HG03469 (cell line): ENCODE results near the gene PATJ.
"Not testable (repeated sequence)": the region's sequence is repeated elsewhere in the genome, so short reads cannot be mapped to it uniquely, and the experiment has no call there.

ENCODE experiments used
- ATAC-seq: cut with Tn5 transposase; IDR thresholded peaks from one replicate; pipeline ENCODE4 v1.9.1; 2021; ENCODE audit warnings: mild to moderate bottlenecking, moderate library complexity, moderate number of reproducible peaks; ENCODE audit not compliant: unreplicated experiment

PATJ gene

DNA sequence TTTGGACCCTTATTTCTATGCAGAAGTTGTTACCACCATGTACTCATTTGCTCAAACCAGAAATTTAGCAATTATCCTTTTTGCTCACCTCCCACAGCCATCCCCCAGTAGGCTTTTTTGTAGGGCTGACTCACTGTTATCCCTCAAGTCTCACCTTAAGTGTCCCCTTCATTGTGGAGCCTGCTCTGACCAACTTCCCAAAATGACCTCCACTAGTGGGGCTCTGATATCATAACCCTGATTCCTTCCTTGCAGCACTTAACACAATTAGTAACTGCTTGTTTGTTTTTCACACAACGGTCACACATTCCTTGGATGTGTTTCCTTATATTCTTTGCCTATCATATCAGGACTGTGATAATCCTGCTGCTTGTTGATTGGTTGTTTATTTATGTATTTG, 76.7 kb downstream of the PATJ start:
- no peak for ATAC-seq

- no peak for ATAC-seq
Measured at GRCh38 chr1:61819421-61819820, 77.1 kb downstream of the PATJ start.

DNA sequence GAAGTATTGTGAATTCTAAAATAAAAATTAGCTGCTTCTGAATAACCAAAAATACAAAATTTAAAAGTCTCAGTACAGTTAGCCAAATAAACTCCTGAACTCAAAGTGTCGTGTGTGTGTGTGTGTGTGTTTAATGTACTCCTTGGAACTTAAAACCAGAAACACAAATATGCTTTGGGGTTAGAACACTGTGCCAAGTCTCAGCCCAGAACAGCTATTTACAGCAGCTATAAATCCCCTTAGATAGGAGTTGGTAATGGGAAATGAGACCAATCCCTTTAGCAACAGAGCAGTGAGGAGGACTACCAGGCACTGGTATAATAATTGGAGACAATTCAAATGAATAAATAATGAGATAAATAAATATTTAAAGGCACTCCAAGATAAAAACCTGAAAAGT, 83.1 kb downstream of the PATJ start:
- no peak for ATAC-seq

DNA sequence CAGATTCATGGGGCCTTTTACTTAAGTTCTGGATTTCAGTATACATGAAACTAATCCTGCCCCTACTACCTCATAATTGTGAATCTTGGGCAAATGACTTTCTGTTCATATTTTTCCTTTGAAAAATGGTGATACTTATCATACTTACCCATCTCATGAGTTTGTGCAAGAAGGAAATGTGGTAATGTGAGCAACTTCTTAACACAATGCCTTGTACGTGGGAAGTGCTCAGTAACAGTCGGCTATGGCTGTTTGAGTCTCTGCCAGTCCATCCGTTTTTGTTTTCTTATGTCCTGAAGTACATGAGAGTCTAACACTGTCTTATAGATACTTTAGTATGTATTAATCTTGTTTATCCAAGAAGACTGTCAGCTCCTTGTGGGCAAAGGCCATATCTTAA, 86.5 kb downstream of the PATJ start:
- ATAC-seq, result no peak

DNA sequence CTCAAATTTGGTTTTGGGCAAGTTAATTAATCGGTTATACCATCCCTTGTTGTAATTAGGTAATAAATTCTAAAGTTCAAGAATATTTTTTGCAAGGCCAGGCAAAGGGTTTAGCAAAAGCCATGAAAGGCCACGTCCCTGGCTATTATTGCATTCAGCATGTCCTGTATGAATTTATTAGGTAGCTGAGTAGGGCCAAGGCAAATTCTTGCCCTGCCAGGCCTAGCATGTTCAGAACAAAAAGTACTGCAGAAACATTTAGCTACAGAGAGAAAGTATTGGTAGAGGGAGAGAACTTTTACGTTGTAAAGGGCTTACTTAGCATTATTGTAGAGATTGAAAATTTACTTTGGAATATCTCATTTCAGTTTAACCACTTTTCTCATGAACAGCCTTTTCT, 94.4 kb downstream of the PATJ start:
- no peak for ATAC-seq

DNA sequence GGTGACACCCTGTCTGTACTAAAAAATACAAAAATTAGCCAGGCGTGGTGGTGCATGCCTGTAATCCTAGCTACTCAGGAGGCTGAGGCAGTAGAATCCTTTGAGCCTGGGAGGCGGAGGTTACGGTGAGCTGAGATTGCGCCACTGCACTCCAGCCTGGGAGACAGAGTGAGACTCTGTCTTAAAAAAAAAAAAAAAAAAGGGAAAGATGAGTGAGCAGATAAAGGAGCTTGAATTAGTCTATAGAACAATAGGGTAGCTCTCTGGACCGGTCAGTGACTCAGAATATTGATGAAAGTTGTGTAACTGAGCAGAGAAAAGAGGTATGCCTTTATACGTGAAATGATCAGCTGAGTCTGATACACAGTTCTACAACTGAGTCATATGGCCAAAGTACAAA, 95.3 kb downstream of the PATJ start:
- not testable (repeated sequence) for ATAC-seq

- no peak for ATAC-seq
Measured at GRCh38 chr1:61839679-61840078, 97.4 kb downstream of the PATJ start.

- no peak for ATAC-seq
Measured at GRCh38 chr1:61842036-61842435, 99.8 kb downstream of the PATJ start.

DNA sequence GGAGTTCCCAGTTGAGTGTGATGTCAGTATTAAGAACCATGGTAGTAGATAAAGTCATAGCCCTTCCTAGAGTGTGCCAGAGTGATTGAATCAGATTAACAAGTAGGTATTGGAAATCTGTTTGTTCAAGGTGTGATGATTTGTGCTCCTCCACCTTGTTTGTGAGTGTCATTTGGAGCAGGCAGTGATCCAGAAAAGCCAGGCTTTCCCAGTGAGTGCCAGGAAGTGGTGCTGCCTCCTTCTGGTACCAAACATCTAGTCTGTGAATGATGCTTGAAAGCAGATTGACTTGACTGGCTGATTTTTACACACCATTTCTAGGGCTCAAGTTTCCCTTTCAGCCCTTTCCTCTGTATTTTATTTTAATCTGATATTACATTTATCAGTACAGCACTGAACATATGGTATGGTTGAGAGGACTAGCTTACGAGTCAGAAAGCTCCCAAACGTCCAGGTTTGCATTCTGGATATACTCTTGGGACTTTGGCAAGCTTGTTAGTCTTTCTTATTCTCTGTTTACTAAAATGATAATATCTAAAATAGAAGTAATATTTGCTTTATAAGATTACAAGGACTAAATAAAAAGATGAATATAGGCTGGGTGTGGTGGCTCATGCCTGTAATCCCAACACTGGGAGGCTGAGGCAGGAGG, 100.7 kb downstream of the PATJ start:
- ATAC-seq, result no peak

- ATAC-seq, result no peak
Measured at GRCh38 chr1:61844006-61844405, 101.7 kb downstream of the PATJ start.

DNA sequence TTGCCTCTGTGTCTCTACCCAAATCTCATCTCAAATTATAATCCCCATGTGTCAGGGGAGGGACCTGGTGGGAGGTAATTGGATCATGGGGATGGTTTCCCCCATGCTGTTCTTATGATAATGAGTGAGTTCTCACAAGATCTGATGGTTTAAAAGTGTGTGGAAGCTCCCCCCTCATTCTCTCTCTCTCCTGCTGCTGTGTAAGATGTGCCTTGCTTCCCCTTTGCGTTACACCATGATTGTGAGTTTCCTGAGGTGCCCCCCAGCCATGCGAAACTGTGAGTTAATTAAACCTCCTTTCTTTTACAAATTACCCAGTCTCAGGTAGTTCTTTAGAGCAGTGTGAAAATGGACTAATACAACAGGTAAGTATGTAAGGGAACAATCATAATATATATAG, 102.4 kb downstream of the PATJ start:
- ATAC-seq, result not testable (repeated sequence)

- no peak for ATAC-seq
Measured at GRCh38 chr1:61851235-61851634, 109.0 kb downstream of the PATJ start.

DNA sequence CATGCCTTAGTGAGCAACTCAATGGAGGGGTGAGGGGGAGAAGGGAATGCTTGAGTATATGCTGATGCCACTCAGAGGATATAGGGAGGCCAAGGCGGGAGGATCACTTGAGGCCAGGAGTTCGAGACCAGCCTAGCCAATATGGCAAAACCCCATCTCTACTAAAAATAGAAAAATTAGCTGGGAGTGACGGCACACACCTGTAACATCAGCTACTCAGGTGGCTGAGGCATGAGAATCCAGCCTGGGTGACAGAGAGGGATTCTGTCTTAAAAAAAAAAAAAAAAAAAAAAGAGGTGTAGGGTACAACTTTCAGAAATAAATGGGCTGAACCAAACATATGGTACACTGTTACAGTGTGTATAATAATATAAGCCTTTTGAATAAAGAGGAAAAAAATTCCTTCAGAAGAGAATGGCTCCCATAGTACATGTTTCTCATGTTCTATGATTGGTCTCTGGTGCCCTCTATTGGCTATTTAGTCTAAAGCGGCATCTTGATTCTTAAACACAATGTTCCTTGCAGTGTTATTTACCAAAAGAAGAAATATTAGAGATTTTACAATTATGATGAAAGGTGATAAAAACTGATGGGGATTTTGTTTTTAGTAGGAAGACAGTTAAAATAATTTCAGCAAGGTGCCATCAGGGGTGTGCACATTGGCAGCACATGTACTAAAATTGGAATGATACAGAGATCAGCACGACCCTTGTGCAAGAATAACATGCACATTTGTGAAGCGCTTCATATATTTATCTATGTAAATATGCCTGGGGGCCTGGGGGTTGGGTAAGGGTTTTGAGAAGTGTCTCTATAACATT, 109.8 kb downstream of the PATJ start:
- no peak for ATAC-seq

DNA sequence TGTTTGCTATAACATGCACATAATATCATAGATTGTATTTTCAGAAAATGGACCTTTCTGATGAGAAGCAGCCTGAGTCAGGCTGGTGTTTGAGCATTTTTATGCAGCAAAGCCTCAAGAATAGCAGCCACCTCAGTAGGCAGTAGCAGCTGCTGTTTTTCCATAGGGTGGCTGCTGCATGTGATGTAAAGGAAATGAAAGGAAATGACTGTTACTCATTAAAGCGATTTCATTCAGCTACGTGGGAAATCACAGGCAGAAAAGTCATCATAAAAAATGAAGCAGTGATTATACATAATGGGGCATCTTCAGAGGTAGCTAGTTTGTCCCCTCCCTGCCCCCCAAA, 110.4 kb downstream of the PATJ start:
- no peak for ATAC-seq

DNA sequence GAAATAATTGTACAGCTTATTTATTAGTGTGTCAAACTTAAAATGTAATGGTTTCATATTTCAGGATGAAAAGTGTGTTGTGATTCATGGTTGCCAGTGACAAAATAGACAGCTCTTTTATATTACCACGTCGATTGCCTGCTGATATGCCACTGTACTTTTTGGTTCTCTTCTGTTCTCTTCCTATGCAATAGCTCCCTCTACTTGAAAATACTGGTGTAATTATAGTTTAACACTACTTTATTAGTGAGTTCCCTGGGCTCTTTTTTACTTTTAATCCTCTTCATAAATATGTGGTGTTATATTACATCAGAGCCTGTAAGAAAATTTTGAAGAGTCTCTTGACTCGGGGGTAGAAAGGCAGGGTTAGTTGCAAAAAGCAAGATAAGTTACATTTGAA, 111.3 kb downstream of the PATJ start:
- no peak for ATAC-seq

DNA sequence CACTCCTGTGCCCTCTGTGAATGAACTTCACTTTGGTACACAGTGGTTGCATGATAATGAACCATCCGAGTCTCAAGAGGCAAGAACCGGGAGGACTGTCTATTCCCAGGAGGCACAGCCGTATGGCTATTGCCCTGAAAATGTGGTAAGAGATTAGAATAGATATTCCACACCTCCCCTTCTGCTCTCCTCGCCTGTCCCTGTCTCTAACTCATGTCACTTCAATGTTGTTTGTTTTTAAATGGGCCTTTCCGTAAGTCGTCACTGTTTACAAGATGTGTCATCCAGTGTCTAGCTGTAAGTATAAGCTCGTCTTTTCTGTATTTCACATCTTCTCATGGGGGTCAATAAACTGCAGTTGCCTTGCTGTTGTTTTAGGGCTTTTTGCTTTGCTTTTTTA, 122.2 kb downstream of the PATJ start:
- no peak for ATAC-seq

GRCh38 chr1:61865646-61866220, 123.5 kb downstream of the PATJ start:
- ATAC-seq, result no peak

GRCh38 chr1:61869691-61870109, 127.4 kb downstream of the PATJ start:
- no peak for ATAC-seq

DNA sequence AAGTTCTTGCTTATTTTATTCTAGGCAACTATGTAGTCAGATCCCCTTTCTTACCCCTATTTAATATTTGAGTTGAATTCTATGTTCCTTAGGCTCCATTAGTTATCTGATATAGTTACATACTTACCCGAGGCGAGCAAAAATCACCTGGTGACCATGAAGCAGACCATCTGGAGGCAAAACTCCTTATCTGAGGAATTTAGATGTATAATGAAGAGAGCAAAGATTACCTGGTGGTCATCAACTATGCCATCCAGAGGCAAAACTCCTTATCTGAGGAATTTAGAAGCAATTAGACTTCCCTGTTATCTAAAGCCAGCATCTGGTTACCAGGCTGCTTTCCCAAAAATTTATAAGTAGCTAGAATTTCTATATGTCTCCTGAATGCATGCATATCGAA, 129.9 kb downstream of the PATJ start:
- ATAC-seq, result no peak

DNA sequence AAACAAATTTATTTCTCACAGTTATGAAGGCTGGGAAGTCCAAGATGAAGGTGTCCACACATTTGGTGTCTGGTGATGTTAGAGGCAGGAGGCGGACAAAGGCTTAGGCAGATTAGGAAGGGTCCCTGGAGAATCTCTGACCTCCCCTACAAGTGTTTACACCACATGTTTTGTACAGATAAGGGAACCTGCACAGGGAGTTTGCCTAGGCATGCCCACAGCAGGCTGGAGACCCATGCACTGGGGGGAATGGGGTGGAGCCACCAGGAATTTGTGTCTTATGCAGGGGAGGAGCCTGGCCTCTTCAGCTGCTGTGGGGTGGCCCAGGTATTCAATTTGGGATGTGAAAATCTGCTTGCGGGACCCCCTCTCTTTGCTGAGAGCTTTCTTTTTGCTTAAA, 131.3 kb downstream of the PATJ start:
- ATAC-seq, result no peak

GRCh38 chr1:61873994-61874393, 131.7 kb downstream of the PATJ start:
- ATAC-seq, result no peak

DNA sequence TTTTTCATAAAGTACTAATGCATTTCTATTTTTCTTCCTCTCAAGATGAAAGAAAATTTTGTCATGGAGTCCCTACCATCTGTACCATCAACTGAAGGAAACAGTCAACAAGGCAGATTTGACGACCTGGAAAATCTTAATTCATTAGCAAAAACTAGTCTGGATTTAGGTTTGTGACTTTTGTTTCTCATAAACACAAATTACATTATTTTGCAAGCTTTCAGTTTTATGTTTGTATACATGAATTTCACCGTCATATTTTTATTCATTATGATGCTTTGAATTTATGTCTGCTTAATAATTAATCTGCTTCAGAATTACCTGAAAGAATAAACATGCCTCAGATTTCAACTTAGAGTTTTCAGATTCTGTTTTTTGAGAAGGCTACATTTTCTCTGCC, 132.9 kb downstream of the PATJ start:
- ATAC-seq, result no peak
